Glutamatergic neuron (in vitro differentiated cells): ENCODE results near the gene MED14. TPM values are rescaled to one million over a fixed set of nuclear protein-coding genes. Genes with fewer than 3 reads are reported as not detected.

ENCODE experiments used
- DNase-seq: peaks from one replicate; pipeline ENCODE4 v3.0.0; 2022
- H3K27ac Mint-ChIP-seq: one replicate; pipeline ENCODE4 v1.8.0; 2020; ENCODE audit warnings: mild to moderate bottlenecking, mixed read lengths, inconsistent platforms; ENCODE audit not compliant: unreplicated experiment
- H3K27me3 Mint-ChIP-seq: one replicate; pipeline ENCODE4 v1.8.0; 2020; ENCODE audit warnings: mild to moderate bottlenecking, moderate library complexity, mixed read lengths, inconsistent platforms; ENCODE audit not compliant: unreplicated experiment
- H3K36me3 Mint-ChIP-seq: one replicate; pipeline ENCODE4 v1.8.0; 2020; ENCODE audit warnings: mild to moderate bottlenecking, mixed read lengths, inconsistent platforms; ENCODE audit not compliant: unreplicated experiment
- H3K4me1 Mint-ChIP-seq: one replicate; pipeline ENCODE4 v1.8.0; 2020; ENCODE audit warnings: mild to moderate bottlenecking, low read depth, mixed read lengths, inconsistent platforms; ENCODE audit not compliant: unreplicated experiment
- H3K4me3 Mint-ChIP-seq: one replicate; pipeline ENCODE4 v1.8.0; 2020; ENCODE audit warnings: mild to moderate bottlenecking, mixed read lengths, inconsistent platforms; ENCODE audit not compliant: unreplicated experiment
- H3K9me3 Mint-ChIP-seq: one replicate; pipeline ENCODE4 v1.8.0; 2020; ENCODE audit warnings: mild to moderate bottlenecking, moderate library complexity, mixed read lengths, inconsistent platforms; ENCODE audit not compliant: unreplicated experiment
- total RNA-seq: library from RNA; stranded (reverse); fragmentation: NEBNext Ultra II Directional; extraction: Animal tissue kit (Norgen Biotek cat#: 25700); gene quantifications from one replicate; pipeline ENCODE4 v1.2.1, GENCODE V29; 2021; ENCODE audit not compliant: unreplicated experiment
- TF ChIP-seq, protein P1 (sequence below): fragments of 200-600 bp; sonication (generic); IDR thresholded peaks from one replicate; pipeline ENCODE4 v1.5.0; 2021; ENCODE audit not compliant: partially characterized antibody, unreplicated experiment

Gene MED14
- total RNA-seq, 1 donor from 2014 or later: 59.8 TPM

DNA sequence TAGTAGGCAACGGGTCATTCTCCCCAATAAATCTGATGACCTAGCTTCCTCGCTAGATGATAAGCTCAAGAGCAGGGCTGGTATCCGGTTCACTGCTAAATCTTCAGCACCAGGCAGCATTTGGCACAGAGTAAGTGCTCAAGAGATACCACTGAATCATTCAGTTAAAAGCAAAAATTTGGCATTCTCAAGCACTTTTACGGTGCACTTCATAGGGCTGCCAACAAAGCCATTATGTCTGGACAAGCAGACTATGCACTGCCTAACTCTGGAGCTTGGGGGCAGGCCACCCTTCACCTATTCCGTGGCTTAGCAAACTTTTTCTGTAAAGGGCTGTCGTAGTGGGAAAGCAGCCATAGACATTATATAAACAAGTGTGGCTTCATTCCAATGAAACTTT, 64.2 kb downstream of the MED14 start:
- peaks cover 1% of the 10 kb centered on the region for H3K27me3 Mint-ChIP-seq
- DNase-seq: no peak
- peaks cover 5% of the 10 kb centered on the region for H3K9me3 Mint-ChIP-seq
- no peaks in the 10 kb centered on the region for H3K4me1 Mint-ChIP-seq
- no peak overlapping the region for H3K27ac Mint-ChIP-seq
- TF ChIP-seq, protein P1, sequence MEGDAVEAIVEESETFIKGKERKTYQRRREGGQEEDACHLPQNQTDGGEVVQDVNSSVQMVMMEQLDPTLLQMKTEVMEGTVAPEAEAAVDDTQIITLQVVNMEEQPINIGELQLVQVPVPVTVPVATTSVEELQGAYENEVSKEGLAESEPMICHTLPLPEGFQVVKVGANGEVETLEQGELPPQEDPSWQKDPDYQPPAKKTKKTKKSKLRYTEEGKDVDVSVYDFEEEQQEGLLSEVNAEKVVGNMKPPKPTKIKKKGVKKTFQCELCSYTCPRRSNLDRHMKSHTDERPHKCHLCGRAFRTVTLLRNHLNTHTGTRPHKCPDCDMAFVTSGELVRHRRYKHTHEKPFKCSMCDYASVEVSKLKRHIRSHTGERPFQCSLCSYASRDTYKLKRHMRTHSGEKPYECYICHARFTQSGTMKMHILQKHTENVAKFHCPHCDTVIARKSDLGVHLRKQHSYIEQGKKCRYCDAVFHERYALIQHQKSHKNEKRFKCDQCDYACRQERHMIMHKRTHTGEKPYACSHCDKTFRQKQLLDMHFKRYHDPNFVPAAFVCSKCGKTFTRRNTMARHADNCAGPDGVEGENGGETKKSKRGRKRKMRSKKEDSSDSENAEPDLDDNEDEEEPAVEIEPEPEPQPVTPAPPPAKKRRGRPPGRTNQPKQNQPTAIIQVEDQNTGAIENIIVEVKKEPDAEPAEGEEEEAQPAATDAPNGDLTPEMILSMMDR: no peak
- no peak overlapping the region for H3K4me3 Mint-ChIP-seq
- no peaks in the 10 kb centered on the region for H3K36me3 Mint-ChIP-seq

DNA sequence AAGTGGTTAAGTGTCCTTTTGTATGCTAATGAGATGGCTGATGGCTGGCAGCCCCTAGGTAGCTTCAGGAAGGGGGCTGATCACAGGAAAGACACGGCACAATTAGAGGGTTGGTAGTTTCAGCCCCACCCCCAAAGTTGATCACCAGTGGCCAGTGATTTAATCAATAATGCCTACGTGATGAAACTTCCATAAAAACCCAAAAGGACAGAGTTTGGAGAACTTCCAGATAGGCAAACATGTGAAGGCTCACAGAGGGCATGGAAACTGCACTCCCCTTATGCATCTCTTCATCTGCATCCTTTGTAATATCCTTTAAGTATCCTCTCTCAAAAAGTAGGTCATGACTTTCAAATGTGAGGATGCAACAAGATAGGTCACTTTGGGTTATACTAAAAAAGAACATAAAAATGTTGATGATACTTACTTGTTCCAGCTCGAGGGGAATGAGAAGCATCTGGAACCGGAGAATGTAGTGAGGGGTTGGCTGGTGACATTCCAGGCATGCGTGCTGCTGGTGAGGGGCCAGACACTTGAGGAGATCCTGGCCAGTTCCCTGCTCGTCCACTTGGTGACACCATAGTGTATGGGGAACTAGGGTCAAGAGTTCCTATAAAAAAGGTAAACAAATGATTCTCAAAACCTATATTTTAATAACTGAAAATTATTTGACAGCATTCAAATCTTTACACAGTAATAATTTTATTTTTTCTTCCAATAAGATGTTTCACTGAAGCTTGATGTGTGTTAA, 71.3 kb downstream of the MED14 start:
- no peak for DNase-seq
- Mint-ChIP-seq H3K9me3 (peaks cover 3% of the 10 kb centered on the region), H3K27ac (no peak overlapping the region), H3K36me3 (no peaks in the 10 kb centered on the region), H3K27me3 (no peaks in the 10 kb centered on the region), H3K4me1 (no peaks in the 10 kb centered on the region), H3K4me3 (no peak overlapping the region)
- TF ChIP-seq, protein P1: no peak

DNA sequence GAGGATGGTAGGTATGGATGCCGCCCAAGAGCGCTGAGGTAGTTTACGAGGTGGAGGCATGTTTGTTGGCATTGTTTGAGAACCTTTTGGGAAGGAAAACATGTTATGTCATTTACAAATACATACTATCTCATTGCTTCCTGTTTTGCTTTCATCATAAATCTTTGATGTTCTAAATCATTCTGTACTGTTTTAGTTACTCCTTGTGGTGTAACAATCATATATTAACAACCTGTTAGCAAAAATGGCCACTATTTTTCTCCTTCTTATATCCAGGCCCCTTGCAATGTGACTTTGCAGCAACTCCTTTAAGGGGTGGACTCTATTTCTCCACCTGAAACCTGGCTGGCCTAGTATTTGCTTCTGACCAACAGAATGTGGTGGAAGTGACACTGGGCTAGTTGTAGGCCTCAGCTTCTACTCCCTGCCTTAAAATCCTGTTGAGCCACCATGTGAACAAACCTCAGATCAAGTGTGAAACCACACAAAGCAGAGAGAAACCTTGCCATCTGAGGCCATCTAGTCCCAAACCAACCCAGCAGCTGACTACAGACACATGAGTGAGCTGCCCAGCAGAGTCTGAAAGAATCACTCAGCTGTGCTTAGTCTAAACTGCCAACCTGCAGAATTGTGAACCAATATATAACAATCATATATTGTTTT, 72.1 kb downstream of the MED14 start:
- Mint-ChIP-seq H3K4me1 (no peaks in the 10 kb centered on the region), H3K4me3 (no peak overlapping the region), H3K27ac (no peak overlapping the region), H3K27me3 (no peaks in the 10 kb centered on the region), H3K9me3 (peaks cover 3% of the 10 kb centered on the region), H3K36me3 (no peaks in the 10 kb centered on the region)
- TF ChIP-seq, protein P1: no peak
- DNase-seq: no peak

DNA sequence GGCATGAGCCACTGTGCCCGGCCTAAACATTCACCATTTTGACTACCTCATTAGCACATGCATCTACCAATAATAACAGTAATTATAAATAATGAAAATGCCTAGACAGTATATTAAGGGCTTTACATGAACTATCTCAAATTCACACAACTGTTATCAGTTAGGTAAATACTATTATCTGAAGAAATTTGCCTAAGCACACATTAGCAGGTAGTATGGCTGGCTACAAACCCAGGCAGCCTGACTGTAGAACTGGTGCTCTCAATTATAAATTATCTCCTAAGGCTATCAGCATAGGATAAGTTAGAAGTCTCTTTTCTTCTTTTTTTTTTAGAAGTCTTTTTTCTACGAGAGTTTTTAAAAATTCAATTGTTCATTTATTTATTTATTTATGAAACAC, 73.9 kb downstream of the MED14 start:
- Mint-ChIP-seq H3K27ac (no peak overlapping the region), H3K4me3 (no peak overlapping the region), H3K4me1 (no peaks in the 10 kb centered on the region), H3K9me3 (no peaks in the 10 kb centered on the region), H3K27me3 (no peaks in the 10 kb centered on the region), H3K36me3 (no peaks in the 10 kb centered on the region)
- DNase-seq: no peak
- TF ChIP-seq, protein P1: no peak

DNA sequence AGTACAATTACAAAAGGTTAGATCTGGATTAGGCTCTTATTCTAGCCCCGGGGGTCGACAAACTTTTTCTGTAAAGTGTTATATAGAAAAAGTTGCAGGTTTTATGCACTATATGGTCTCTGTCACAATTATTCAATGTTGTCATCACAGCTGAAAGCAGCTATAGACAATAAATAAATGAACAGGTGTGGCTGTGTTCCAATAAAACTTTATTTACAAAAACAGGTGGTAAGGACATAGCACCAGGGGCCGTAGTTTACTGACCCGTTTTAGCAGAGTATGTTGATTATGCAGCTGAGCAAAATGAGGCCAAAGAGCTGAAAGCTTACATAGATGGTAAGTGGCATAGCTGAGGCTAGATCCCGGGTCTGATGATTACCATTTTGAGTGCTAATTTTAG, 75.0 kb downstream of the MED14 start:
- Mint-ChIP-seq H3K4me1 (peaks cover under 1% of the 10 kb centered on the region), H3K27me3 (no peaks in the 10 kb centered on the region), H3K36me3 (no peaks in the 10 kb centered on the region), H3K4me3 (no peak overlapping the region), H3K9me3 (no peaks in the 10 kb centered on the region), H3K27ac (no peak overlapping the region)
- TF ChIP-seq, protein P1: no peak
- DNase-seq: no peak
